GM23338 (cell line): ENCODE results near the gene BICC1. TPM values are rescaled to one million over a fixed set of nuclear protein-coding genes. Genes with fewer than 3 reads are reported as not detected.
A peak's percentile ranks its signal among the peaks of the same experiment; 100 is the strongest.

Experiments used
- ATAC-seq: fragments of 200-7000 bp; cut with Tn5 transposase; 3 replicates; pipeline ENCODE4 v1.9.1; 2020
- DNase-seq: peaks from one replicate; pipeline ENCODE4 v3.0.0-alpha.2; 2015; ENCODE audit warnings: low spot score
- H2AFZ ChIP-seq: fragments of 200-600 bp; sonication (generic); 2 replicates; pipeline ENCODE4 v1.8.0; 2016; ENCODE audit warnings: antibody characterized with exemption, mild to moderate bottlenecking, moderate library complexity
- H3F3A ChIP-seq: fragments of 200-600 bp; sonication (generic); replicated peaks from 2 replicates; pipeline ENCODE4 v1.8.0; 2017; ENCODE audit warnings: antibody characterized with exemption, mixed run types, low read depth
- H3K27ac ChIP-seq: fragments of 200-600 bp; sonication (generic); 2 replicates; pipeline ENCODE4 v1.6.1; 2016; ENCODE audit warnings: low read depth
- H3K27me3 ChIP-seq: fragments of 200-600 bp; sonication (generic); 2 replicates; pipeline ENCODE4 v1.8.0; 2016; ENCODE audit warnings: mild to moderate bottlenecking, mixed run types, moderate library complexity; ENCODE audit not compliant: insufficient read depth
- H3K36me3 ChIP-seq: fragments of 200-600 bp; sonication (generic); 2 replicates; pipeline ENCODE4 v1.8.0; 2016; ENCODE audit warnings: mild to moderate bottlenecking; ENCODE audit not compliant: insufficient read depth
- H3K4me1 ChIP-seq: fragments of 200-600 bp; sonication (generic); 2 replicates; pipeline ENCODE4 v1.8.0; 2016; ENCODE audit warnings: mild to moderate bottlenecking, moderate library complexity; ENCODE audit not compliant: insufficient read depth
- H3K4me2 ChIP-seq: fragments of 200-600 bp; sonication (generic); 2 replicates; pipeline ENCODE4 v1.7.1; 2017; ENCODE audit warnings: mixed run types
- H3K4me3 ChIP-seq: fragments of 200-600 bp; sonication (generic); 2 replicates; pipeline ENCODE4 v1.6.1; 2016; ENCODE audit warnings: mixed run types
- H3K79me2 ChIP-seq: fragments of 200-600 bp; sonication (generic); replicated peaks from 2 replicates; pipeline ENCODE4 v1.8.0; 2017; ENCODE audit warnings: mild to moderate bottlenecking; ENCODE audit not compliant: insufficient read depth
- H3K9me2 ChIP-seq: fragments of 200-600 bp; sonication (generic); 2 replicates; pipeline ENCODE4 v1.8.0; 2017; ENCODE audit not compliant: insufficient read depth
- H4K20me1 ChIP-seq: fragments of 200-600 bp; sonication (generic); replicated peaks from 2 replicates; pipeline ENCODE4 v1.8.0; 2017; ENCODE audit warnings: mild to moderate bottlenecking; ENCODE audit not compliant: insufficient read depth
- H3K27ac Mint-ChIP-seq: 2 replicates; pipeline ENCODE4 v1.8.0; 2020; ENCODE audit warnings: inconsistent platforms, mild to moderate bottlenecking, moderate library complexity, mixed read lengths
- H3K27me3 Mint-ChIP-seq: 3 replicates; pipeline ENCODE4 v1.8.0; 2022; ENCODE audit warnings: low read depth, mild to moderate bottlenecking, moderate library complexity, mixed read lengths, inconsistent platforms; ENCODE audit not compliant: insufficient read depth, poor library complexity
- H3K36me3 Mint-ChIP-seq: 3 replicates; pipeline ENCODE4 v1.8.0; 2021; ENCODE audit warnings: low read depth, mild to moderate bottlenecking, inconsistent platforms, moderate library complexity, mixed read lengths
- H3K4me1 Mint-ChIP-seq: 3 replicates; pipeline ENCODE4 v1.8.0; 2020; ENCODE audit warnings: mild to moderate bottlenecking, inconsistent platforms, mixed read lengths
- H3K4me3 Mint-ChIP-seq: 3 replicates; pipeline ENCODE4 v1.8.0; 2021; ENCODE audit warnings: moderate library complexity, mild to moderate bottlenecking, inconsistent platforms, mixed read lengths
- H3K9me3 Mint-ChIP-seq: 3 replicates; pipeline ENCODE4 v1.8.0; 2020; ENCODE audit warnings: moderate library complexity, mild to moderate bottlenecking, inconsistent platforms, mixed read lengths
- CTCF ChIP-seq, 2 experiments: fragments of 200-600 bp in 1 of 2; sonication (generic) in 1 of 2; conservative IDR thresholded peaks; 2 replicates each; pipeline versions ENCODE4 v1.5.1 to v1.6.1; 2016 to 2017; ENCODE audit warnings: antibody characterized with exemption in 2 of 2, low read depth in 2 of 2, mild to moderate bottlenecking in 2 of 2, moderate library complexity in 1 of 2
- NANOG ChIP-seq: IDR thresholded peaks from 2 replicates; pipeline ENCODE4 v1.6.1; 2016; ENCODE audit warnings: antibody characterized with exemption, borderline replicate concordance
- ZNF462 ChIP-seq: fragments of 250-450 bp; sonication (Bioruptor Pico); IDR thresholded peaks from 2 replicates; pipeline ENCODE4 v1.5.0; 2020; ENCODE audit warnings: mild to moderate bottlenecking, moderate library complexity
- polyA plus RNA-seq: library from polyadenylated mRNA; unstranded; fragments of >200 nt; fragmentation: Nextera tagmentation; extraction: Ambion mirVana; gene quantifications from 2 replicates; pipeline ENCODE4 v1.2.1, GENCODE V29; 2016
- total RNA-seq: library from RNA; depleted of rRNA; stranded (reverse); fragments of >200 nt; shearing (Covaris generic); gene quantifications from 2 replicates; pipeline ENCODE4 v1.2.3, GENCODE V29; 2014

BICC1 gene
- total and polyA plus RNA-seq, 2 experiments from 2014 or later: 1.3 to 2.2 TPM

GRCh38 chr10:58627392-58627791, 114.7 kb downstream of the BICC1 start:
- Histone ChIP-seq H3K36me3 (no peaks in the 10 kb centered on the region), H3K27ac (no peak overlapping the region), H3K27me3 (no peaks in the 10 kb centered on the region), H4K20me1 (no peaks in the 10 kb centered on the region), H3K4me3 (no peak overlapping the region), H3K4me1 (peaks cover 28% of the 10 kb centered on the region), H3K9me2 (no peaks in the 10 kb centered on the region), H3K4me2 (no peak overlapping the region), H2AFZ (no peak overlapping the region), H3F3A (no peaks in the 10 kb centered on the region), H3K79me2 (no peaks in the 10 kb centered on the region)
- no peaks in the 10 kb centered on the region for H3K9me3 Mint-ChIP-seq
- no peak for TF ChIP-seq CTCF (conservative IDR thresholded peaks at IDR 0.05; ENCODE audit: low read depth in 2 of 2)
- no peak overlapping the region for H3K27ac Mint-ChIP-seq
- no peaks in the 10 kb centered on the region for H3K36me3 Mint-ChIP-seq
- peaks cover 4% of the 10 kb centered on the region for H3K27me3 Mint-ChIP-seq
- no peak for DNase-seq
- H3K4me3 Mint-ChIP-seq: no peak overlapping the region
- peaks cover 27% of the 10 kb centered on the region for H3K4me1 Mint-ChIP-seq
- no peak for ATAC-seq

GRCh38 chr10:58631715-58632114, 119.0 kb downstream of the BICC1 start:
- Histone ChIP-seq H3K9me2 (no peaks in the 10 kb centered on the region), H3K4me1 (peaks cover 34% of the 10 kb centered on the region), H3K36me3 (no peaks in the 10 kb centered on the region), H3K79me2 (no peaks in the 10 kb centered on the region), H3K4me2 (peak overlapping the region; percentile 7), H3K27ac (no peak overlapping the region; the same call in 1 of the 2 replicates), H3K4me3 (no peak overlapping the region), H3K27me3 (no peaks in the 10 kb centered on the region), H3F3A (no peaks in the 10 kb centered on the region), H4K20me1 (no peaks in the 10 kb centered on the region), H2AFZ (no peak overlapping the region)
- Mint-ChIP-seq H3K4me3 (no peak overlapping the region; the same call in 1 of the 3 replicates), H3K4me1 (peaks cover 36% of the 10 kb centered on the region), H3K9me3 (no peaks in the 10 kb centered on the region), H3K36me3 (no peaks in the 10 kb centered on the region), H3K27ac (no peak overlapping the region), H3K27me3 (peaks cover 4% of the 10 kb centered on the region)
- TF ChIP-seq NANOG (no peak; the same call in 1 of the 2 replicates), ZNF462 (CRISPR knock-in tag) (peak; percentile 68)
- peak; percentile 49 for DNase-seq
- peak; percentile 84 for ATAC-seq
